GM12872 (cell line): ENCODE measurements around the gene LRP1B.

Experiments
- CTCF ChIP-seq: IDR thresholded peaks from 3 replicates; pipeline ENCODE4 v1.5.1; 2011; ENCODE audit warnings: low read depth, mild to moderate bottlenecking, low read length, moderate library complexity; ENCODE audit not compliant: insufficient read depth

Gene LRP1B

DNA sequence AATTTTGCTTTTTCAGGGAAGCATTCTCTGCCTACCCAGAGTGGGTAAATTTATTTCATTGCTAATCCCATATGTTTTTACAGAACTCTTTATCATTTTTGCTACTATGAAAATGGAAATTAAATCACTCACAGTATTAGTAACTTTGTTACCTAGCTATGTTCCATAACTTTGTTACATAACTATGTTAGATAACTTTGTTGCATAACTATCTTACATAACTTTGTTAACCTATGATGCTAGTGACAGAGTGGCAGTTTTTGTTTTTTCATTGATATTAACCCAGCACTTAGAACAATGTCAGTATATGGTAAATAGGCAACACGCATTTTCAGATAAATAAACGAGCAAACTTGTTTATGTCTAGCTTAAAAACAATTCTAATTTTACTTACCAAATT lies 286.6 kb downstream of the LRP1B start:
- TF ChIP-seq CTCF, result no peak

DNA sequence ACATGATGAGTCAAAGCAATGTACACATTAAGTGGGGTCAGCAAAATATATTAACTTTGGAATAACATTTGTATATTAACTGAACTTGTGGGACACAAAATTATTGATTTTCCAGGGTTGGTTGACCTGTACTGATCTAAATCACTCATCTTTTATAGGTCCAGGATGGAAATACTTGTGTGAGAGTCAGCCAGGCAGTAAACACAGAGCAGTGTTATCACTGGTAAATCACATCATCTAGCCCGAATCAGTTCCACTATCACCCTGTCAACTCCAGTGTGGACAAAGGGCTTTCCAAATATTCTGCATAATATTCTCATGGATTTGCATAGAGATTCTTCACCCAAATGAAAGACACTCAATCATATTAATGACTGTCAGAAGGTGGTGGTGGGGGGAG lies 295.7 kb downstream of the LRP1B start:
- TF ChIP-seq CTCF, result no peak

DNA sequence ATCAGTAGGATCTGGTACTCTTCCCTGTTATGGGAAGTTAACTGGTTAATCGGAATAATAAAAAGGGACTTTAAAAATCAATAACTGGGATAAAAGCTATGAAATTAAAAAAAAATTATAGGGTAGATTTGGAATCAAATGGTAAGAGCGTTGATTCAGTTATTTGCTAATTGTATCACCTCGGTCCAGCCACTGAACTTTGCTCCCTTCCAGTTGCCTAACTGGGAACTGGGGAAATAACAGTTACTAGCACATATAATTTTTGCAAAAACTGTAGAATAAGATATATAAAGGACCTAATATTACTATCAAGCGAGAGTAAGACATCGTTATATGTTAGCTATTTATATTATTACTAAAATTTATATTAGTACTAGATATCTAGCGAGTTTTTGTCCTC lies 302.1 kb downstream of the LRP1B start:
- no peak for TF ChIP-seq CTCF

- no peak for TF ChIP-seq CTCF
These were observed 306.0 kb downstream of the LRP1B start for GRCh38 chr2:141824790-141825189.

DNA sequence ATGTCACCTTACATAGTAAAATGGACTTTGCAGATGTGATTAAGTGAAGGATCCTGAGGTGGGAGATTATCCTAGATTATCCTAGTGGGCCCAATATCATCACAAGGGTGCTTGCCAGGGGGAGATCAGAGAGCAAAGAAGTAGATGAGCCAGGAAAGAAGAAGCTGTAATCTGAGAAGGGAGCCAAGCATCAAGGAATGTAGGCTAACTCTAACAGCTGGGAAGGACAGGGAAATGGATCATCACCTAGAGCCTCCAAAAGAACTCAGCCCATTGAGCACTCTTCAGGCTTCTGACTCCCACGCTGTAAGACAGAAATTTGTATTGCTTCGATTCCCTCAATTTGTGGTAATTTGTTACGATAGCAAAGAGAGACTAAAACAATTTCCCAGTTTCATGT lies 309.9 kb downstream of the LRP1B start:
- no peak for TF ChIP-seq CTCF

- TF ChIP-seq CTCF, result no peak
These were observed 316.7 kb downstream of the LRP1B start for GRCh38 chr2:141814150-141814549.

DNA sequence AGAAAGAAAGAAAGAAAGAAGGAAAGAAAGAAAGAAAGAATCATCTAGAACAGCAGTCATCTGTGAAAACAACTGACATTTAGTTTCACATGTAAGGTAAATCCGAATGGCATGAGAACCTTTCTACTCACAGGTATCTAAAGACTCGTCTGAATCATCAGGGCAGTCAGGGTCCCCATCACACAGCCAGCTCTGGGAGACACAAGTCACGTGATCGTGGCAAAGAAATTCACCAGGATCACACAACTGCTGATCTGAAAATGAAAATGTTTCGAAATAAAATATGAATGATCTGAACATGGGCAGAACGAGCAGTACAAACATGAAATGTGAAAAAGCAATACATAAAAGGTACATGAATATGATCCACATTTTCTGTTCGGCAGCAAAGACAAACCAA lies 320.7 kb downstream of the LRP1B start:
- TF ChIP-seq CTCF, result no peak

GRCh38 chr2:141806090-141806489 lies 324.7 kb downstream of the LRP1B start:
- TF ChIP-seq CTCF, result no peak
